HG02610 (cell line): ENCODE results near the gene AIG1.
"Not testable (repeated sequence)": the region's sequence is repeated elsewhere in the genome, so short reads cannot be mapped to it uniquely, and the experiment has no call there.

ENCODE experiments used
- ATAC-seq: cut with Tn5 transposase; IDR thresholded peaks from one replicate; pipeline ENCODE4 v1.9.1; 2021; ENCODE audit warnings: mild to moderate bottlenecking, moderate library complexity; ENCODE audit not compliant: unreplicated experiment

The AIG1 gene

DNA sequence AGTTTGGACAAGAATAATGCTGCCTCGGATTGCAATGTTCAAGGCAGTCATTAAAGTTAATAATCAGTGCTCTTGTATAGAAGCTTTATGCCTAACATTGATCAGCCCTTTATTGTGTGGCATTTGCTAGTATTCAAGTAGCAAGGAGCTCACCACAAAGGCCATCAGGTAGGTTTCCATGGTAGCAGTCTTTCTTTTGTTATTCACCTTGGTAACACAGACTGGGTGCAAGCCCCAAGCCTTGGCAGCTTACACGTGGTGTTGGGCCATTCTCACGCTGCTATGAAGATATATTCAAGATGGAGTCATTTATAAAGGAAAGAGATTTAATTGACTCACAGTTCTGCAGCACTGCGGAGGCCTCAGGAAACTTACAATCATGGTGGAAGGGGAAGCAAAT is 240.5 kb downstream of the AIG1 start:
- no peak for ATAC-seq

DNA sequence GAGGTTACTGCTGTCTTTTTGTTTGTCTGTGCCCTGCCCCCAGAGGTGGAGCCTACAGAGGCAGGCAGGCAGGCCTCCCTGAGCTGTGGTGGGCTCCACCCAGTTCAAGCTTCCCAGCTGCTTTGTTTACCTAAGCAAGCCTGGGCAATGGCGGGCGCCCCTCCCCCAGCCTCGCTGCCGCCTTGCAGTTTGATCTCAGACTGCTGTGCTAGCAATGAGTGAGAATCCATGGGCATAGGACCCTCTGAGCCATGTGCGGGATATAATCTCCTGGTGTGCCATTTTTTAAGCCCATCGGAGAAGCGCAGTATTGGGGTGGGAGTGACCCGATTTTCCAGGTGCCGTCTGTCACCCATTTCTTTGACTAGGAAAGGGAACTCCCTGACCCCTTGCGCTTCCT is 247.1 kb downstream of the AIG1 start:
- not testable (repeated sequence) for ATAC-seq

DNA sequence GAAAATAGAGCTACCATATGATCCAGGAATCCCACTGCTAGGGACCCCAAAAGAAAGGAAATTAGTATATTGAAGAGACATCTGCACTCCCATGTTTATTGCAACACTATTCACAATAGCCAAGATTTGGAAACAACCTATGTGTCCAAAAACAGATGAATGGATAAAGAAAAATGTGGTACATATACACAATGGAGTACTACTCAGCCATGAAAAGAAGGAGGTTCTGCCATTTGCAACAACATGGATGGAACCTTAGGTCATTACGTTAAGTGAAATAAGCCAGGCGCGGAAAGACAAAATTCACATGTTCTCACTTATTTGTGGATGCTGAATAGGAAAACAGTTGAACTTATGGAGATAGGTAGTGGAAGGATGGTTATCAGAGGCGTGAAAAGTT is 252.5 kb downstream of the AIG1 start:
- ATAC-seq, result no peak

DNA sequence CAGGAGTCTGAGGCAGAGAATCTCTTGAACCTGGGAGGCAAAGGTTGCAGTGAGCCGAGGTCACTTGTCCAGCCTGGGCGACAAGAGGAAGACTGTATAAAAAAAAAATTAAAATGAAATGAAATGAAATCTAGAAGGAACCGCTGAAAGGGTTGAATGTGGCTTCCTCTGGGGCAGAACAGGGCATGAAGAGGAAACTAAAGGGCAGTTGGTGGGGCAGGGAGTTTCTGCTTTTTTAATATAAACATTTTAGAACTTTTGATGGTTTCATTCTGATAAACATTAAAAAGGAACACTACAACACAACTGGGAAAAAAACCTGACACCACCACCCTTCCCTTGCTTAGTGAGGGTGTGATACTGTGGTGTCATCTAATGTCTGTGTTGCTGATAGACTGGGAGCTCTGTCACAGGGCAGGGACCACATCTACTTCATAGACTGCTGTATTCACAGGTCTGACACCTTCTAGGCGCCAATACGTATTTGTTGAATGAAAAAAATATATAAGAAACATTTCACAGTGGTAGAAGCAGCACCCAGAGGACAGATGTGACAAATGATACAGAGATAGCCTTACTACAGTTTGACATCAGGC is 260.9 kb downstream of the AIG1 start:
- no peak for ATAC-seq

DNA sequence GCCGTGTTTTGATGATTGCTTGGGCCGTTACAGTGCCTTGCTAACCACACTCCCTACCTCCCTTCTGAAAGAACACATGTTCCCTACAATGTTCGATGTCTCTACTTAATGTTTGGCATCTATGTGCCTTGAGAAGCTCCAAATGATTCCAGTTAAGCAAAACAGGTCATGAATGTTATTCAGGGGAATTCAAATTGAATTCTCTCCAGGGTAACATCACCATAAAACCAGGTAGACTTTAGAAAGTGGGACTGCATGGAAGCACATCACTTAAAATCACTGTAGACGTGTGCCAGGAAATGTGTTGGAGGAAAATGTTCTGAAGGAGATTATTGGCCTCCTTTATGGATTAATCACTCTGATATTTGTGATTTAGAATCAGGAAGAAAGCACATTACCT is 261.7 kb downstream of the AIG1 start:
- no peak for ATAC-seq

DNA sequence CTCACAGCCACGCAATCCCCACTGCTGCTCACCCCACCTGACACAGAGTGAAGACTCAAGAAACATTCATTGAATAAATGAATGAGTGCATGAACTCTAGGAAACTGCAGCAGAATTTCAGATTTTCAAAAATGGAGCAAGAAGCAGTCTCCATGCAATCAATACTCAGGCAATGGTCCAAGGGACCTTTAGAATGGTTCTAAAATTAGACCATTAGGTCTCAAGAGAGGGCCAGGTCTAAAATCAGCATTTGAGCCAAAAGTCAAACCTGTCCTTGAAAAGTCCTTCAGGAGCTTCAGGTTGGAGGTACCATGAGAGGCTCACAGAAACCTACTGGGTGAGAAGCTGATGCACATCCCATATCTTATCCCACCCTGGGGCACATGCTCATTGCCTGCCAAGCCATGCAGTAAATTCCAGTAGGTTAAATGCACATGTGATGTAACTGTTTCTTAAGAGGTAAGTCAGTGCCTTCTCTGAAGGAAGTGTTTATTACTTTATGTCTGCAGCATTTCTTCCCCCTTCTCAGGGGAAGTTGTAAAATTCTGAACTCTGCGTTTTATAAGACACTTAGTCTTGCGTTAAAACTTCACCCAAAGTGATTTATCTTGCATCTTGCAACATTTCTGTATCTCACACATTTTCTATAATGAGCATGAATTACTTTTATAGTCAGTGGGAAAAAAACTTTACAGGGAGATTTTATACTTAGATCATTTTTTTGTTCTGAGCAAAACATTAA is 263.2 kb downstream of the AIG1 start:
- ATAC-seq, result no peak

DNA sequence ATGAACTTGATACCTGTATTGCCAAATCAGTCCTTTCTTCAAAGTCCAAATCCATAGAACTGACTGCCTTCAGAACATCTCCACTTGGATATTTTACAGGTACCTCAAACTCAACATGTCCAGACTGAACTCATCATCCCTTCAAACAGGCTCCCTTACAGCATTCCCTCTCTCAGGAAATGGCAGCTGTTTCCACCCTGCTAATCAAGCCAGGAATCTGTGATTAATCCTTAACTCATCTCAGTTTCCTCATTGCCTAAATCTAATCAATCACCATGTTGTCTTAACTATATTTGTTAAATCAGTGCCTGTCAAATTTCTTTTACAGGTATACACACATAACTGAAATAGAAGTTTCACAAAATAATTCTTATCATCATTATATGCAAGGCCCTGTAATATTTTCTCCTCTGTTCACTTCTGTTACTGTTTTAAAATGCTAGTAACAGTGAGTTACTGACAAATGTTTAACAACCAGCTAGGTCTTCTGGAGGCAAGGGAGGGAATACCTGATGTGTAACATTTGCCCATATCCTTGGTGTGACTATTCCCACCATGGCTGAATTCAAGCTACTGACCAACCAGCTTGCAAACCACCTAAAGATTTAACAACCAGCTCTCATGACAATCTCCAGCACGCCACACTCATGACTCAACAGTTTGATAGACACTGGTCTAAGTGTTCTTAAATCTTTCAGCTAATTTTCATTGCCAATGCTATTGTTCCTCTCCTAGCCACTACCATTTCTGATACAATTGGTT is 264.9 kb downstream of the AIG1 start:
- no peak for ATAC-seq

DNA sequence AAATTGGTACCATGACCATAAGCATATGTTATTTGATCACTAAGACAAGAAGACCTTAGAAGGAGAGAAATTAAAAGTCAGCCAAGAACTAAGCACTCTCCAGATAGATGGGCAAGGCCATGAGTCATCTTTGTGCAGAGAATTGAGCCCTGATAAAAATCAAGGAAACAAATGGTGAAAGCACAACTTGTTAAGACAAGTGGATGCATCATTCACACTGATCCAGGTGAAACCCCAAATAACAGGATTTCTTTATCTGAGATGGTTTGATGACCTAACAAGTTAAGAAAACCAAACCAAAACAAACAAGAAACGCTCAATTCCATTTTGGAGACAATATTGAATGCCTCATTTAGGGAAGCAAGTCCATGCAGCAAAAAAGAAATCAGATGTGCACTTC is 268.2 kb downstream of the AIG1 start:
- no peak for ATAC-seq

DNA sequence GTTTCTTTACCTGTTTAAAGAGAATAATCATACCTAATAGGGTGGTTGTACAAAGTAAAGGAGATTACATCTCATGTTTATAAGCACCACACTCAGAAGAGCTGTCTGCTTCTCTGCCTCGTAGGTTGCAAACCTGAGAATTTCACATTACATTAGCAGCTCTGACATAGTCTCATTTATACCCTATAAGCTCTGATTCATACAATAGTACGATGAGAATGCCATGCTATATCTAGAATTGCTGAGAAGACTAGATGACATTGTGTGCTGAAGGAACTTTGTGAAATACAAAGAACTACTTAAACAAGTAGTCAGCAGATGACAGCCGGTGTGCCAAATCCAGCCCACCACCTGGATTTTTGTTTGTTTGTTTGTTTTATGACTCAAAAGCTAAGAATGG is 268.6 kb downstream of the AIG1 start:
- no peak for ATAC-seq

DNA sequence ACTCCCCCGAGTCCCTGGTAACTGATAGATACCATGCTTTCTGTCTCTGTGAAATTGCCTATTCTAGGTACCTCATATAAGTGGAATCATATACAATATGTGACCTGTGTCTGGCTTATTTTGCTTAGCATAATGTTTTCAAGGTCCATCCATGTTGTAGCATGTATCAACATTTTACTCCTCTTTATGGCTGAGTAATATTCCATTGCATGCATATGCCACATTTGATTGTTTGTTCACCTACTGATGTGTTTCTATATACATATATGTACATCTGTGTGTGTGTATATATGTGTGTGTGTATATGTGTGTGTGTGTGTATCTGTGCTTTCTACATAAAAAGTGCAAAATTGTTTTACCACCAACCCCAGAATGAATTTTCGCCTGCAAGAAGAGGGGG is 270.7 kb downstream of the AIG1 start:
- ATAC-seq, result no peak

DNA sequence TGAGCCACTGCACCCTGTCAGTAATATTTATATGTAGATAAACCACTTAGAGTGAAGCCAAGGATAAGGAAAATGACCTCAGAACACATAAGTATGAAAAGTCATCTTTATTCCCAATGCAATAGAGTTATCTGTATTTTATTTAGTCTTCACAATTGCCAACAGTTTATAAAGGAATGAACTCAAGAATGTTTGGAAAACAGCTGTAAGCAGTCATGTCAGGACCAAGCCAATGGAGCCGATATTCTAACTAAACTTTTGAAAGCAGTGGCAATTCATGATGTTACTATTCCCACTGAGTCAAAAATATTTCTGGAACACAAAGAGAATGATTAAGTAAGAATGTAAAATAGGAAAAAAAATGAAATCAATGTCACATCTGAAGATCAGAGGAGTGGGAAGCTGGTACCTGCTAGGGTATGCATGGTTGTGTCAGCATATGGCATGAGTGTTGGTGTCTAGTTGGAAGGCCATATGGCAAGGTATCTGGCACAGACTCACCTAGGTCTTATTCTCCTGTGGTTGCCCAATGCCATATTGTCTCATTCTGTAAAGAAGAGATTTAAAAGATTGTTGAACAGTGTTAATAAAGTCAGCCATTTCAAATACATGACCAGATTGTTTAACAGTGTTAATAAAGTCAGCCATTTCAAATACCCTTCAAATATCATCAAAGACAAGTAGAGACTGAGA is 271.6 kb downstream of the AIG1 start:
- no peak for ATAC-seq

DNA sequence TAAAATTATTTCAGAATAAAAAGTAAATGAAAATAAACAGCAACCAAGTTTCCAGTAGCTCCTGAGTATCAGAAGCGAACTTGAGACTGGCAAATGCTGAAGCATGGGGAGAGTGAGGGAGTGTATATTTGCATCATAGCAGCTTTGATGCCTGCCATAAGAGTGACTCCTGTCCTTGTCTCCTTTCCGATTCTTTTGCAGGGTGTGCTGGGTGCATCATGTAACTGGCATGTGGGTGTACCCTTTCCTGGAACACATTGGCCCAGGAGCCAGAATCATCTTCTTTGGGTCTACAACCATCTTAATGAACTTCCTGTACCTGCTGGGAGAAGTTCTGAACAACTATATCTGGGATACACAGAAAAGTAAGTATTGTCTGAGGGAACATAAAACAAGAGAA is 272.4 kb downstream of the AIG1 start:
- ATAC-seq, result no peak

DNA sequence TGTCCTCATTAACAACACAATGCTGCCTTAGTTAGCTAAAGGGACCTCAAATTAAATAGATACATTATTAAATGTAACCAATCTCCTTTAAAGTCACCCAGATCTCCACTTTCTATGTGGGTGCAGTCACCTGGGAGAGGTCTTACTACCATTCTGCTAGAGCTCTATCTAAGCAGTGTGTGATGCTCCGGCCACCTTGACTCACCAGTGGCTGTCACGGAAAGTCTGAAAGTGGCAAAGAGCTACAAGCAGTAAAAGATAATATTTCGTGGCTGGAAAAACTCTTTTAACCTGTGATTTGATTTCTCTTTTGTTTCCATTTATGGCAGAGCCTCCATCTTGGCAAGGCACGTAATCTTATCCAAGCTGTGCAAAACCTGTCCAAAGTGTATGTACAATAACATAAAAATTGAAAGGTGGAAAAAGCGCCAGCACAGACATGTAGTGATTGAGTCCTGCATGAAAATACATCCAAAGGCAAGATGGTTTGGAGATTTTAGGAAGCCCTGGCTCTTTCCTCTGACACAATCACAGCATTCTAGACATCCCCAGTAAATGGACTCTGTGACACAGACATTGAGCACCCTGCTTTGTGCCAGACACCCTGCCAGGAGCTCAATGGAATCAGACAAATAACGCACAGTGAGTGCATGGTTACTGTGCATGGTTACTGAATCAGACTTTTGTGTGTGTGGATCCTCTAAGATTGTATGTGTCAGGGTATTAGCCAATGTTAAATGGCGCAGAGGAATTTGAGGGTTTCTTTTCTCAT is 273.2 kb downstream of the AIG1 start:
- ATAC-seq, result no peak

DNA sequence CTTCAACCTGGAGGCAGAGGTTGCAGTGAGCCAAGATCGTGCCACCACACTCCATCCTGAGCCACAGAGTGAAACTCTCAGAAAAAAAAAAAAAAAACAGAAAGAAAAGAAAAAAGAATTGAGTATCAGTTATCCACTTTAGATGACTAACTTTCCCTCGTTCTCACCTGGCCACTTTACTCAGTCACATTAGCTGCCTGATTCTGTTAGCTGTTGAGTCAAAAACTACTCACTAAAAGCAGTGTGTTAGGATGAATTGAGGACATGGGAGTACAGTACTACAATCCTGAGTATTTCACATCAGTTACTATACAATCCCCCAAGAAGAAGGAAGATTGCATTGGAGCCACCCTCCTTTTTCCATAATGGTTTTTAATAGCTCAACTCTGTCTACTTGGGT is 275.2 kb downstream of the AIG1 start:
- ATAC-seq, result no peak

DNA sequence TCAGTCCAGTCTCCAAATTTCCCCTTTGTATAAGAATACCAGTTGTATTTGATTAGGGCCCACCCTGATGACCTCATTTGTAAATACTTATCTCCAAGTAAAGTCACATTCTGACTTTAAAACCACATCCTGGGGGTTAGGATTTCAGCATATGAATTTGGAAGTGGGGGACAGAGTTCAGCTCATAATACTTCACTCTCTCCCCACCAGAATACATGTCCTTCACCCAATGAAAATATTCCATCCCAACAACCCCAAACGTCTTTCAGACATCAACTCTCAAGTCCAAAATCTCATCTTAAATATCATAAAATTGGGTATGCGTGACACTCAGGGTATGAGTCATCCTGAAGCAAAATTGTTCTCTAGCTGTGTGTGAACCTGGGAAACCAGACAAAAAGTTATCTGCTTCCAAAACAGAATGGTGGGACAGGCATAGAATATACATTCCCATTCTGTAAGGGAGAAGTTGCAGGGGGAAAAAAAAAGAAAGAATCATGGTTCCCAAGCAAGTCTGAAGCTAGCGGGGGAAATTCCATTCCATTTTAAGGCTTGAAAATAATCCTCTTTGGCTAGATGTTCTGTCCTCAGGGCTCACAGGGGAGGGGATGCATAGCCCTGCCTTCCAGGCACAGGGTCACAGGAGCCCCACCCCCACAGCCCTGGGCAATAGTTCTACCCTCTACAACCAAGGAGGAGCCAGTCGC is 275.9 kb downstream of the AIG1 start:
- ATAC-seq, result no peak

DNA sequence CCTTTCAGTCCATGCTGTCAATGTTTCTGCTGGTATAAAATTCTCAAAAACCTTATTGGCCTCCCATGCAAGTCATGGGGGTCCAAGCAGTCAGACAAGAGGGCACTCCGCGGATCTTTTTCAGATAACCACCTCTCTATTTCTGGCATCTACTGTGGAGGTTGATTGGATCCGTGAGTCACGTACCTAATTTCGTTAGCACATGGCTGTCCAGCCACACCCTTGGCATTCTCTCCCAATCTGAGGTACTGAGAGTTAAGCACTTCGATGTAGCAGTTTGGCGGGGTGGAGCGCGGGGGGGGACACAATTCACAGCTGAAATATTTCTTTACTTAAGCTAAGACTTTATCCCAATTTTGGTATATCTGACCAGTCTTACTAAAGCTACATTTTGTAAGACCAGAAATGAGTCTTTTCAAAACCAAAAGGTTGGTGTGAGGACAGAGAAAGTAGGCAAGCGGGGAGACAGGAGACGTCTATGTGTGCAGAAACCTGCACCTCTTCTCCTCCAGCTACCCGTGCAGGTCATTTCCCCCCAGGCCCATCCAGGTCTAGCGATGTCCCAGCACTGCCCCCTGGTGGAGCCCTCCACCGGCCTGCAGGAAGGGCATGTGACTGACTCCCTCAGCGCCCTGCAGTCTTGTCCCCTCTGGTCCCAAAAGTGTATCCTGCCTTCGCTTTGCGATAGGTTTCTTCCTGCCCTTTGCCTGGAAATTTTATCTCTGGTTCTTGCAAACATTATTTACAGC is 276.7 kb downstream of the AIG1 start:
- ATAC-seq, result no peak

DNA sequence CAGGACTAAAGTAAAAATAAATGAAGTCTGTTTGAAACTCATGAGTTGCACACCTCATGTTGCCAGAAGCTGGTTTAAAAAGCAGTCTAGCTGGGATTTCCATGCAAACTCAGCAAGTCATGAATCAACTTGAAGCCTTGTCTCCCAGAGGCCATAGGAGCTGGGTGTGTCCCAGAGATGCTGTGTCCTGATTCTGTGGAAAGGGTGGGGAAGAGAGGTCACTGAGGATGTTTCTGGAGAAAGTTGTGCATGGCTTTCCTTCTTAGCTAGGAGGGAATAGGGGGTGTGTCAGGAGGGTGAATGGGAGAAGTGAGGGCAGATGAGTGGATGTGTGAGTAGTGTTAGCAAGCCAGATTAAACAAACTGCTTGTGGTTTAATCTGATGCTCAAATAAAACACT is 278.5 kb downstream of the AIG1 start:
- no peak for ATAC-seq

DNA sequence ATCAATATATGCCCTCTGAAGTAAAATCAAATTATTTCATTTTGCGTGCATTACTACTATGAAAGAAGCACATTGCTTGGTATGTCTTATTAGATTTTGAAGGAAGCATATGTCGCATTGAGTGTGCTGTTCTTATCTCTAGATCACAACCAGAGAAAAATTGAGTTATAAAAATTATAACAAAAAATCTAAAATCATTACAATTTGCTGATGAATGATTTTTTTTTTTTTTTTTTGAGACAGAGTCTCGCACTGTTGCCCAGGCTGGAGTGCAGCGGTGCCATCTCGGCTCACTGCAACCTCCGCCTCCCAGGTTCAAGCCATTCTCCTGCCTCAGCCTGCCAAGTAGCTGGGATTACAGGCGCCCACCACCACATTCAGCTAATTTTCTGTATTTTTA is 284.8 kb downstream of the AIG1 start:
- ATAC-seq, result not testable (repeated sequence)

DNA sequence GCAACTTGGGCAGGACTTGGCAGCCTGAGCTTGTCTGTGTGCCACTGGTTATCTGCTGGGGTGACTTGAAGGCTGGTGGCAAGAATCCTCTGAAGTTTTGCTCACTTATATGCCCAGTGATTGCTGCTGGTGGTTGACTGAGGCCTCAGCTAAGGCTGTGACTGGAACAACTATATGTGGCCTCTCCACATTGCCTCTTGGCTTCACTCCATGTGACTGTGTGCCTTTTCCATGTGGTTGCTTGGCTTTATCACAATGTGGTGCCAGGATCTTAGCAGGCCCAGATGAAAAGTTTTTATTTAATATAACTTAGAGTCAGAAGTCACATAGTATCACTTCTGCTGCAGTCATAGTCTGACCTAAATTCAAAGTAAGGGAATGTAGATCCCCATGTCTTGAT is 285.3 kb downstream of the AIG1 start:
- no peak for ATAC-seq

DNA sequence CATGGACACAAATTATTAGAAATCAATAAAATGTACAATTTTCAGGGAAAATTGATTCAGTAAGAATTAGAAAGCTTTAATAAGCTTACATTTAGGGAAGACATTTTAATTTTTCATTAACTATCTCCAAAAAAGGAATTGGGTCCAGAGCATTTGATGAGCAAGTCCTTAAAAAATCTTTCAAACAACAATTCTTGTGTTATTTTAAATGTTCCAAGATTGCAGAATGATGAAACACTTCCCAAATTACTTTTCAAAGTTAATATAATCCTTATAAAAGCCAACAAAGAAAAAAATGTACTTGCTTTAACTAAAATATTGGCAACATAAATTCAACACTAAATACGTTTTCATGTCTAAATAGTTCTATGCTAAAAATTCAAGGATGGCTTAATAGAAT is 287.8 kb downstream of the AIG1 start:
- no peak for ATAC-seq
